ENCODE measurements around the gene PRKAA1. TPM values are rescaled to one million over a fixed set of nuclear protein-coding genes. Genes with fewer than 3 reads are reported as not detected.

The PRKAA1 gene
- total RNA-seq, 4 donors from 2014 or later, result 75.2 to 108 (median 91.0) TPM

GRCh38 chr5:40762705-40763104 is 35.5 kb downstream of the PRKAA1 start:
- TF ChIP-seq CTCF (IDR thresholded peaks at IDR 0.05; ENCODE audit: low read depth), result no peak

GRCh38 chr5:40757400-40757799 is 40.8 kb downstream of the PRKAA1 start:
- TF ChIP-seq CTCF (IDR thresholded peaks at IDR 0.05; ENCODE audit: low read depth), result no peak

- TF ChIP-seq CTCF (IDR thresholded peaks at IDR 0.05; ENCODE audit: low read depth), result no peak
Measured at GRCh38 chr5:40755407-40756365, 42.5 kb downstream of the PRKAA1 start, which contains the start of gene TTC33. Gene TTC33 (minus strand): TSS chr5:40755961. CDS start chr5:40747018, 8,943 bp downstream.

- TF ChIP-seq CTCF (IDR thresholded peaks at IDR 0.05; ENCODE audit: low read depth), result no peak
Measured at GRCh38 chr5:40755093-40755406, 43.1 kb downstream of the PRKAA1 start.

- no peak for TF ChIP-seq CTCF (IDR thresholded peaks at IDR 0.05; ENCODE audit: low read depth)
Measured at GRCh38 chr5:40754381-40755092, 43.6 kb downstream of the PRKAA1 start.

GRCh38 chr5:40746703-40747102 is 51.5 kb downstream of the PRKAA1 start:
- no peak for TF ChIP-seq CTCF (IDR thresholded peaks at IDR 0.05; ENCODE audit: low read depth)

GRCh38 chr5:40743771-40744170 is 54.4 kb downstream of the PRKAA1 start:
- TF ChIP-seq CTCF (IDR thresholded peaks at IDR 0.05; ENCODE audit: low read depth), result no peak

Measured in subcutaneous adipose tissue (tissue), 4 donors.